Stimulated activated CD8-positive, alpha-beta memory T cell treated with anti-CD3 and anti-CD28 coated beads, Interleukin-12 subunit alpha, Interleukin-12 subunit beta, amount 100 ng/mL, for 24 hours (primary cell): Measurements from ENCODE around the gene KLHL36.
"Not testable (repeated sequence)": the region's sequence is repeated elsewhere in the genome, so short reads cannot be mapped to it uniquely, and the experiment has no call there.

Experiments used
- DNase-seq: peaks from one replicate; pipeline ENCODE4 v3.0.0-alpha.2; 2020; ENCODE audit errors: extremely low read depth

The KLHL36 gene

GRCh38 chr16:84614968-84615813 lies 33.1 kb upstream of the KLHL36 start:
- DNase-seq: no peak

DNA sequence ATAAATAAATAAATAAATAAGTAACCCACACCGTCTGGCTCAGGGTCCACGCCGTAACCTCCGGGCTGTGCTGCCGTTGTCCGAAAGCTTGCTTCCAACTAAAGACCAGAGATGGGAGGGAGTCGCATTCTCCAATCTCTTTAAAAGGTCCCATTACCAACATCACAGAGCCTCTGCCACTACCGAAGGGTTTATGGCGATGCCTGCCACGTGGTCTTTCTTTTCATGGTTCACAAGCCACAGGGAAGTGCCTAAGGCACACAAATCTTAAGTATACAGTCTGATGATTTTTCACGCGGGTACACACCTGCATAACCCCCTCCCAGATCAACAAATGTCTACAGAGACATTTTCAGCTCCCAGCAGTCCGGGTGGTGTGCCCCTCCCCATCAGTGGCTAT lies 31.8 kb upstream of the KLHL36 start:
- no peak for DNase-seq

DNA sequence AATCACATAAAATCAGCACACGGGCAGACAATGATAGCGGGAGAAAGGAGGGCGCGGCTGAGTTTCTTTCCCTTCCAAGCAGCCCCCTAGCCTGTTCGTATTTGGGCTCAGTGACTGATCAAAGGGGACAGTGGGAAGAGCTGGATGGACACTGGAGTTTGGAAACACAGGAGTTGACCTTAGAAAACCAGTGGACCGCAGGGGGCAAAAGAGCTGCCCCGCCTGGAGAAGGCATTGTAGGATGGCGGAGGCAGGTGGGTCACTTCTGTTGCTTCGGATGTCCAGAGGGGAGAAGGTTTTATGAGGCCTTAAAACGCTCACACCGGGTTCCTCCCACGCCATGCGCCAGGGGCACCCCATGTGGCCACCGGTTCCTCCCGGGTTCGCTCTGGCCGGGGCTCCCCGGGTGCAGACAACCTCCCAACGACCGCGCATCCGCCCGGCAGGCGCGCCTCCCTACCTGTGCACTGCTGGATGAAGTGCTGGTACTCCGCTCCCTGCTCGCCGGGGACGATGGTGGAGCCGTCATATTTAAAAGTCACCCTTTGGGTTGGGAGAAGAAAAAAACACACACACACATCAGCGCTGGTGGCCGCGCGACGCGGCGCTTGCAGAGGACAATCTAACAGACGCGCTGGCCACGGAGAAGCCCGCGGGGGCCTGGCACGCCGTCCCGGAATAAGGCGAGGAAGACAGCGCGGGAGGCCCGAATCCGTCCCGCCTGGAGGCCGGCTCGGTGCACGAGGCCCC lies 31.1 kb upstream of the KLHL36 start:
- DNase-seq: no peak

- DNase-seq: peak; percentile 93
Observed at GRCh38 chr16:84617791-84618580, 30.3 kb upstream of the KLHL36 start, which contains the start of gene COTL1. Gene COTL1 (minus strand): TSS chr16:84618078. CDS start chr16:84617914, 164 bp downstream.

DNA sequence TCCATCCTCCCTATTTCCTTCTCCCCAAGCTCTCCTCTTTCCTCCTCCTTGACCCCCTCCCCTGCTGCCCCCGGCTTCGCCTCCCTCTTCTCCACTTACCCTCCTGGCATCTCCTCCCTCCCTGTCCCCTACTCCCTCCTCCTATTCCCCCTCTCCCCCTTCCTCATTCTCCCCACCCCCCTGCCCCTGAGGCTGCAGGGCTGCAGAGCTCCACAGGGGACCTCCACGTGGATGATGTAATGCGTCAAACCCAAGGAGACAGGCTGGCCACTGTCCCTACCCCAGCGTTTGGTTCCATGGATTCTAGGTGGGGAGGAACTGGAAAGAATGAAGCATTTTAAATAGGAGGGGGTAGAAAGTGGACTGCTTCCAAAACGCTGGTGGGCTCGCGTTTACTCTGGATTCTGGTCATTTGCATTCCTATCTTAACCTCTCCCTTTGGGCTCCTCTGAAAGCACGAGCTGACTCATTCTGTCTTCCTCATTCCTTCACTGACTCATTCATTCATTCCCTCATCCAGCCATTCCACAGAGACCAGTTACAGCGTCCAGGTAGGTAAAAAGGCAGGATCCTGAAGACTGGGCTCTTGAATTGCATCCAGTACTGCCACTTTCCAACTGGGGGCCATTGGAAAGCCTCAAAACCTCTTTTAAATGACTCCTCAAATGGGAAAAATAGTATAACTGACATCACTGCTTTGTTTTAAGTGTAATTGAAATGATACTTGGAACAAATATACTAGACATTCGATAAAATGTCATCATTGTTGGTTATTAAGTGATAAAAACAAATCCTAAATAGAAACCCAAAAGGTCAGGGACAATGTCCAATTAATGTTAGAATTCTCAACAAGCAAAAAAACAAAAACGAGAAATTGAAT lies 29.5 kb upstream of the KLHL36 start:
- DNase-seq: no peak

- not testable (repeated sequence) for DNase-seq
Observed at GRCh38 chr16:84620913-84621312, 27.4 kb upstream of the KLHL36 start.

DNA sequence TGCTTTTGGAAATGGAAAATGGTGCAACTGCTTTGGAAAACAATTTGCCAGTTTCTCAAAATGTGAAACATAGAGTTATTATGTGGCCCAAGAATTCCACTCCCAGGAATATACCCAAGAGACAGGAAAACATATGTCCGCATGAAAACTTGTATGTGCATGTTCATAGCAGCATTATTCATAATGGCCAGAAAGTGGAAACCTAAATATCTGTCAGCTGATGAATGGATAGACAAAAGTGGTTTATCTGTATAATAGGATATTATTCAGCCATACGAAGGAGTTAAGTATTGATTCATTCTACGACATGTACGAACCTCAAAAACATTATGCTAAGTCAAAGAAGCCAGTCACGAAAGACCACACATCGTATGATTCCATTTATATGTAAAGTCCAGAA lies 22.8 kb upstream of the KLHL36 start:
- DNase-seq: no peak

DNA sequence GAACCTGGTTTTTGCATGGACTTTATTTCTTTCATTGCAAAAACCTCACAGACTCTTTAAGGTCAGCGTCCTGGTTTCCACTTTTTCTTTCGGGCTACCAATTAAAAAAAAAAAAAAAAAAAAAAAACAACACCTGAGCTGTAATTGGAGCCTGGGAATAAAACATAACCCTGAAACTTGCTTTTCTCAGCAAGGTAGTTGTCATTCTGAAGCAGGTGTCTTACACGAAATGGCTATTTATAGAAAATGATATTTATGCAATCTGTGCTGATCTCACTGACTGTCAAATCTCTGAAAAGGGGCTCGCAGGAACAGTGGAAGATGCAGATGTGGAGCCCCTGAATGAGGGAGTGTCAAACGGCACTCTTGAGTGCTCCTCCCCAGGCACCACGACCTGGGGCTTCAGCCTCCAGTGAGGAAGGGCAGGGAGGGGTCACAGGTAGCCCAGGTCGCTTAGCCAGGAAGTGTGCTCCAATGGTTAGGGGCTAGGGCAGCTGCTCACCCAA lies 20.0 kb upstream of the KLHL36 start:
- no peak for DNase-seq

DNA sequence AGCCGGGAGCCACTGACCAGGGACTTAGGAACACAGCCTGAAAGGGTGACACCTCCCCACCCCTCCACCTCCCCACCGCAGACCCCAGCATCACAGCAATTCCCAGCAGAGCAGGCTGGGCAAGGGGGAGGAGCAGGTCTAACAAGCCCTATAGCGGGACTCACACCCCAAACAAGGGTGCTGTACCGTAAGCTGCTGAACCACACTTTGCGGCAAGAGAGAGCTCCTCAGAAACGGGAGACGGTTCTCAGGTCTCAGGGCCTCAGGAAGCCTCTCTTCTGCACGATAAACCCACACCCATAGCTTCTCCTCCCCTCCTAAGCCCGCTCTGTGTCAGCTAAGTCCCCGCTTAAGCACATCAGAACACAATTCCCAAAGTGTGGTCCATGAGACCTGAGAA lies 18.7 kb upstream of the KLHL36 start:
- no peak for DNase-seq

DNA sequence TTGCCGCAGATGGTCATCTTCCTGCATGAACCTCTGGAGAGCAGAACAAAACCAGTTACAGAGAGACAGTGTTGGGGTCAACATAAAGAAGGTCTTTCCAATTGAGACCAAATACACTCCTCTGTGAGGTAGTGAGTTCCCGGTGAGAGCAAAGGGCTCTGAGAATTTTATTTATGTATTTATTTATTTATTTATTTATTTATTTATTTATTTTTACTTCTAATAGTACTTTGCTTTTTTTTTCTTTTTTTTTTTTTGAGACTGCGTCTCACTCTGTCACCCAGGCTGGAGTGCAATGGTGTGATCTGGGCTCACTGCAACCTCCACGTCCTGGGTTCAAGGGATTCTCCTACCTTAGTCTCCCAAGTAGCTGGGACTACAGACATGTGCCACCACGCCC lies 18.3 kb upstream of the KLHL36 start:
- DNase-seq: no peak

- DNase-seq: no peak
Observed at GRCh38 chr16:84630446-84631152, 17.7 kb upstream of the KLHL36 start.

DNA sequence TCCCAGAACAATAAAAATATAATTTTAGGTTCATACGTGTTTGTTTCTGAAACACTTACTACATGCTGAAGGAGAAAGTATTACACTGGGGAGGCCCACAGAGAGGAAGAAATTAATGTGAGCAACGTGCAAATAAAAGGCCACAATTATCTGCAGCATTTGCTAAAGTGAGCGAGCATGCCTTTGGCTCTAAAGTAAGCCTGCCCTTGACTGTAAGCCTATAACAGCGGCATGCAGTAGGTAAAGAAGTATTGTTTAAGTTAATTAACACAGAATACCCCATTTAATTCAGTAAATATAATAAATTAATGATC lies 17.2 kb upstream of the KLHL36 start:
- no peak for DNase-seq

DNA sequence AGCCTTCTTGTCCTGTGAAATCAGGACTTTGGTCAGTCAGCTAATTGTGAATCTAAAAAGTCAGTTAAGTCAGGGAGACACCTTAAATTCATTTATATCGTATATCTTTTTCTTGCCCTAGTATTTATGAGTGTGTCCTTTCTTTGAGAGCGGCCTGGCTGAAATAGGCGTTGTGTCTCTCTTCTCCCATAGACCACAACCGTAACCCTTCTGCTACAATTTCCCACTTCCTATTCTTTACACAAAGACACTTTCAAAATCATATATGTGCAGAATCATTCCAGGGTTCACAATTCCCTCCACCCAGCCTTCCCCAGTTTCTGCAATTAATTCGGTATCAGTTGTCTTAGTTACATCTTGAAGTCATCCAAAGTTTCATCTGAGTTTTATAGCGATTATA lies 16.4 kb upstream of the KLHL36 start:
- DNase-seq: no peak

DNA sequence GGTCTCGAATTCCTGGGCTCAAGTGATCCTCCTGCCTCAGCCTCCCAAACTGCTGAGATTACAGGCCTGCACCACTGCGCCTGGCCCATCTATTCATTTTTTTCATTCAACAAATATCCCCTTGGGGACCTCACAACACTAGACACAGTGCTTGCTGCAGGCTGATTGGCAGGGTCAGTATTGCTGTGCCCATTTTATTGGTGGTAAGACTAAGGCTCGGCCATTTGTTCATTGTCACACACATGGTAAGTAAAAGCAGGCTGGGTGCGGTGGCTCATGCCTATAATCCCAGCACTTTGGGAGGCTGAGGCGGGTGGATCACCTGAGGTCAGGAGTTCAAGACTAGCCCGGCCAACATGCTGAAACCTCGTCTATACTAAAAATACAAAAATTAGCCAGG lies 15.4 kb upstream of the KLHL36 start:
- DNase-seq: not testable (repeated sequence)

GRCh38 chr16:84633622-84634021 lies 14.7 kb upstream of the KLHL36 start:
- no peak for DNase-seq

DNA sequence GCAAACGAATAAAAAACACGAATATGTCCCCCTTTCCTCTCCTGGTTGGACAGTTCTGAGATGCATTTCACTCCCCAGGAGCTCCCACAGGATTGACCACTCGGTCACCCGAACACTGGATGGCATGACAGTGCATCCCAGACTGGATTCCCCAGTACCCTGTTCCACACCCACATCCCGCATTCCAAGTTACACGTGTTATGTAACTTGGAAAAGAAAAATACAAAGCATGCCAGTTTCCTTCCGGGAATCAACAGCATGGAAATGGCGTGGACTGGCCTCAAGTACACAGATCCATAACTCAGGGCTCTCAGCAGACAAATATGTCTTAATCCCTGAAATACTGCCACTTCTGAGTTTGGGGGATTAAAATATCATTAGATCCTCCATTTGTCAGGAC lies 12.6 kb upstream of the KLHL36 start:
- DNase-seq: no peak

DNA sequence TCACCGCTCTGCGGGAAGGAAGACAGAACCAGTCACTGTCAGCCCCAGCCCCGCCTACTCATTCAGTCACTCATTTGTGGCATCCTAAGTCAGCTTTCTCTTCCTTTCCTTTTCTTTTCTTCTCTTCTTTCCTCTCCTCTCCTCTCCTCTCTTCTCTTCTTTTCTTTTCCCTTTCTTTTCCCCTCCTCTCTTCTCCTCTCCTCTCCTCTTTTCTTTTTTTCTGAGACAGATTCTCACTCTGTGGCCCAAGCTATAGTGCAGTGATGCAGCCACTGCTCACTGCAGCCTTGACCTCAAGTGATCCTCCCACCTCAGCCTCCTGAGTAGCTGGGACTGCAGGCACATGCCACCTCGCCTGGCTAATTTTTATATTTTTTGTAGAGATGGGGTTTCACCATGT lies 10.6 kb upstream of the KLHL36 start:
- DNase-seq: no peak

GRCh38 chr16:84638231-84638806 lies 10.0 kb upstream of the KLHL36 start:
- no peak for DNase-seq

- no peak for DNase-seq
Observed at GRCh38 chr16:84640145-84640544, 8.2 kb upstream of the KLHL36 start.

- no peak for DNase-seq
Observed at GRCh38 chr16:84641643-84642358, 6.5 kb upstream of the KLHL36 start.
